GM19238 (cell line): ENCODE data around the gene TTLL6.

Experiments
- DNase-seq: peaks from one replicate; pipeline ENCODE4 v3.0.0; 2011; ENCODE audit warnings: low spot score; ENCODE audit not compliant: insufficient read length

TTLL6 gene

DNA sequence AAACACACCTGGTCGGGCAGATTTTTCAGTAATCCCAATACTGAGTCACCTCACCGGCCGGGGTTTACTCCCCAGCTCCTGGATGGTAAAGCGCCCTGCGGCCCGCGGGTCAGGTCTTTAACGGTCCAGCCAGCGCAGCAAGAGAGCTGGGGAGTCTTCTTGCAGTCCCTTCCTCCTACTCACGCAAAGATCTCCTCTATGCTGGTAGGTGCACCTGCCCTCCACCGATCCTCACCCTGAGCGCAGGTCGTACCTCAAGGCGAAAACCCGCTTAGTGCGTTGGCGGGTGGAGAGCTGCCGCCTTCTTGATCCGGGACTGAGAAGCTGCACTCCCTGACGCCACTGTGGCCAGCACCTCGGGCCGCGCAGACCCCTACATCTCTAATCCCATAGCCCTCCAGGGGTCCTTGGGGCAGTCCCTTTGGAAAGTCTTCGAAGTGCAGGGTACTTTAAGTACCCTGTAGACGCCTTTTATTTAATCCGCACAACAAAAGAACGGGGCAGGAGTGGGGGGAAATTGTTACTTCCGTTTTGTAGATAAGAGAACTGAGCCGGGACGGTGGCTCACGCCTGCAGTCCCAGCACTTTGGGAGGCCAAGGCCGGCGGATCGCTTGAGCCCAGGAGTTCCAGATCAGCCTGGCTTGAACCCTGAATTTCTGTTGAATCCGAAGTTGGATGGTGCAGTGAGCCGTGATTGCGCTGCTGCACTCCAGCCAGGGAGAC lies 78.1 kb downstream of the TTLL6 start:
- no peak for DNase-seq

GRCh38 chr17:48738424-48738802 lies 78.6 kb downstream of the TTLL6 start:
- DNase-seq, result no peak

GRCh38 chr17:48737330-48738043 lies 79.5 kb downstream of the TTLL6 start:
- no peak for DNase-seq

- no peak for DNase-seq
Measured at GRCh38 chr17:48735062-48735351, 82.0 kb downstream of the TTLL6 start.

DNA sequence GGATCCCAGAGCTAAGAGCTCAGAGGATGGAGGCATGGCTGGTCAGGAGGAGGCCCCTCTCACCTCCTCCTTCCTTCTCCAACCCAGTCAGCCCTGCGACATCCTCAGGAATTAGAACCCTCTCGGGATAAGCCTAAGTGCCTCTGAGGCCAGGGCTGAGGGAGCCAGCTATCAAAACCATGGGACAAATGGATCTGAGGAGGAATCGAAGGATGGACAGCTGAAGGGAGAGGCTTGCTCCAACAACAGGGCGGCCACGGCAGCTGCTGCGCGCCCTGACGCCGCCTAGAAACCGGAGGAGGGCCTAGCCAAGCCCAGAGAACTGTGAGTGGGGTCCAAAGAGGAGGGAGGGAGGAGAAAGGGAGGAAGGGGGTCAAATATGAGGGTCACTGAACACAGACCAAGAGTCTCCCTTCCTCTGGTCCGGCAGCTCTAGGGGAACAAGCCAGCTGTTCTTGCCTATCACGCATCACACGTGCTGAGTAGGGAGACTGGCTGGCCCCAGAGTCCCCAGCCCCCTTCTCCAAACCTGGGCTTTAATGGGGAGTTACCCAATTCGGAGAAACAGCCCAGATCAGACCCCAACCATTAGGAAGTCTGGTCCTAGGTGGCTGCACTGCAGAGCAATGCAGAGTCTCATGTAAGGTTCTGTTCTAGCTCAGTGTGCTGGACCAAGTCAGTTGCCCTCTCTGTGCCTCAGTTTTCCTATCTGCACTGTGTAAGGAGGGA lies 82.5 kb downstream of the TTLL6 start:
- DNase-seq, result no peak

DNA sequence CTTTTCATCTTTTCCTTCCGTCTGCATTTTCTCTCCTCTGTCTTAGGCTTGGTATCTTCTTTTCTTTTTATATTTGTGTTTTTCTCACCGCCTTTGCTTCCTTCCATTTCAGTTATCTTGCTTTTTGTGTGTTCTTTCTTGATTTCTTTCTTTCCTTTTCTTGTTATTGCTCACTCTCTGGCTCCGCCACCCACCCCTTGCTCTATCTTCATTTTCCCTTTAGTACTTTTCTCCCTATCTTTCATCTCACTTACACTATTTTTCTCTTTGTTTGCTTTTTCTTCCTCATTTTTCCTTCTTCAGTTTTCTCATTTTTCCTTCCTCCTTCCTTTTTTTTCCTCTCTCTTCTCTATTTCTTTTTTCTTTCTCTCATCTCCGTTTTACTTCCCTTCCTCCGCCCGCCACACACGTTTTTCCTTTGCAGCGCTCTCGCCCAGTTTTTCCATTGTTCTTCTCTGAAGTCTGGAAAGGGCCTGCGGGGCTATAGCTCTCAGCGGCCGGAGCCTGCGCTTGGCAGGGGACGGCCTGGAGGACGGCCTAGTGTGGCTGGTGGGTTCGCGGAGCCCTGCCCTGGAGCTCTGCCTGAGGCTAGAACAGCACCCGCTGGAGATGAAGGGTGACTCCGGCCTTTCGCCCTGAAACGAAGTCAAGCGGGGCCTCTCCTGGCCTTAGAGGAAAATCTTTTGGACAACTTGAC lies 83.2 kb downstream of the TTLL6 start:
- no peak for DNase-seq

GRCh38 chr17:48732688-48733629 lies 84.1 kb downstream of the TTLL6 start:
- DNase-seq, result no peak

GRCh38 chr17:48731355-48731754 lies 85.7 kb downstream of the TTLL6 start:
- DNase-seq, result no peak

DNA sequence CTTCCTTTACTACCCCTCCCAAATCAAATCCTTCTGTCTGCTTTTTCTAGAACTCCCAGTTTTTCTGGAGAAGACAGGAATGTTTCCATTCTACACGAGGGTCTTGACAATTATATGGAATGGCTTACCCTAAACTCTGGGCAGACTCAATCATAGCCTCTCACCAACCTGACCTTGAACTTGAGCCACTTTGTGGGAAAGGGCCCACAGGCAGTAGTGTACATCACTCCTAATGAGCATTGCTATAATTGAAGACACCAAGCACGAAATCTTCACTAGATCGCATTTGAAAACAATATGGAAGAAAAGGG lies 86.8 kb downstream of the TTLL6 start:
- DNase-seq, result no peak

GRCh38 chr17:48729335-48730239 lies 87.4 kb downstream of the TTLL6 start:
- no peak for DNase-seq

DNA sequence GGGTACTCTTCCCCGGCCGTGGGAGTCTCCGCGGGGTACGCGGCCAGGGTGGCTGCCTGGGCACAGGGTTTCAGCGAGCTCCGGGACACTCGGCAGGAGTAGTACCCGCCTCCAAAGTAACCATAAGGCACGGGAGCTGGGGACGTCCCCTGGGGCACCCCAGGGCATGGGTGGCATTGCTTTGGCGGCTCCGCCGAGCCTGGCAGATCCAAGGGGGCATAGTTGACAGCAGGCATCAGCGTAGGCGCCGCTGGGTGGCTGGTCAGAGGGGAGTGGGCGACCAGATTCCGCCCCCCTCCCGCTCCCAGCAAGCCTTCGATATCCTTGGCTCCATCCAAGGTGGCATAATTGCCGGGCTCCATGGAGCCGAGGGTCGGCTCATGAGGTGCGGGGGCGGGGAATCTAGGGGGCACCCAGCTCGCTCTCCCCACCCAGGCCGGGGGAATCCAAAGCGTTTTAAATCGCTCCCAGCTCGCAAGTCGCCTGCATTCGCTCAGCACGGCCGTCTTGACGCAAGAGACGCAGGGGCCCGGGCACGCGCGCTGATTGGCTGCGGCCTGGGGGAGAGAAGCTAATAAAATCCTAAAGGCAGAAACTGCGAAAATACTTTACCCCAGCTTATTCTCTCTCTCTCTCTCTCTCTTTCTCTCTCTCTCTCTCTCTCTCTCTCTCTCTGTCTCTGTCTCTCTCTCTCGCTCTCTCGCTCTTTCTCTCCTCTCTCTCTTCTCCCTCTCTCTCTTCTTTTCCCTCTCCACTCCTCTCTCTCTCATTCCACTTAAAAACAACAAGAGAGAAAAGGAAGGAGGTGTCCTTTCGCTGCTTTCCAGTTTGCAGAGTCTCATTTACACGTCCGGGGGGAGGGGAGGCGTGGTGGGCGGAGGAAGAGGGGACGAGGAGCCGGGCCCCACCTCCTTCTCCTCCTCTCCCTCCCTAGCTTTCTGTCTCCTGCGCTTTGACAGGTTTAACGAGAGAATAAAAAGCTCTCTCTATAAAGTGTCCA lies 88.5 kb downstream of the TTLL6 start, which contains the start of gene HOXB13:
Gene HOXB13 (minus strand): TSS at position 519 of the 1,000 bp plus-strand sequence. CDS start 157 bp downstream, at position 362.
- DNase-seq, result no peak

DNA sequence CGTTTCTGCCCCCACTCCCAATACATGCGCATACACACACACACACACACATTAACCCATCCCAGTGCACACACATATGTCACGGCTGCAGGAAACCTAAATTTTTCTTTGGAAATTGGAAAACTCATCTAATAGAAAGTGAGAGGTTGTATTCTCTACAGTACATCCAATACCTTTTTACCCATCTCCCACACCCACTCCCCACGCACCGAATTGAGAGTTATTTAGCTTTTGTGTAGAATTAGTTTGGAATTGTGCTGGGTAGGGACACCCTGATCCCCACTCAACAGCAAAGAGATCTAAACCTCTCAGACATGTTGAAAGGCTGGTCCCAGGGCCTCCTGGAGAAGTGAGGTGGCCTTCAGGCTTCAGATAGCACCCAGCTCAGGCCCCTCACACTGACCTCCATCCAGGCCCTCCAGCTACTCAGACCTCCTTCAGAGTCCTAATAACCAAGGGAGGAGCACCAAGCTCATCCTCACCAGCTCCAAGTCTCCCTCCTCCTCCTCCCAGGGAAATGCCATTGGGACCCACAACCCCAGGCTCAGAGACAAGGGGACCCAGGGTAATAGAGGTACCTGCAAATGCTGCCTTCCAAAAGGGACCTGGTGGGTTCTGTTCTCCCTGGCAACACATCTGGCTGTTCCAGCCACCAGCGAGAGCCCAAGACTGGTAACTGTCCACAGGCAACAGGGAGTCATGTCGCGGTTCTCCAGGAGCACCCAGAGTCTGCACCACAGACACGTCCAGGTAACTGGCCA lies 89.4 kb downstream of the TTLL6 start:
- DNase-seq, result no peak

- DNase-seq, result no peak
Measured at GRCh38 chr17:48726916-48727286, 90.1 kb downstream of the TTLL6 start.

DNA sequence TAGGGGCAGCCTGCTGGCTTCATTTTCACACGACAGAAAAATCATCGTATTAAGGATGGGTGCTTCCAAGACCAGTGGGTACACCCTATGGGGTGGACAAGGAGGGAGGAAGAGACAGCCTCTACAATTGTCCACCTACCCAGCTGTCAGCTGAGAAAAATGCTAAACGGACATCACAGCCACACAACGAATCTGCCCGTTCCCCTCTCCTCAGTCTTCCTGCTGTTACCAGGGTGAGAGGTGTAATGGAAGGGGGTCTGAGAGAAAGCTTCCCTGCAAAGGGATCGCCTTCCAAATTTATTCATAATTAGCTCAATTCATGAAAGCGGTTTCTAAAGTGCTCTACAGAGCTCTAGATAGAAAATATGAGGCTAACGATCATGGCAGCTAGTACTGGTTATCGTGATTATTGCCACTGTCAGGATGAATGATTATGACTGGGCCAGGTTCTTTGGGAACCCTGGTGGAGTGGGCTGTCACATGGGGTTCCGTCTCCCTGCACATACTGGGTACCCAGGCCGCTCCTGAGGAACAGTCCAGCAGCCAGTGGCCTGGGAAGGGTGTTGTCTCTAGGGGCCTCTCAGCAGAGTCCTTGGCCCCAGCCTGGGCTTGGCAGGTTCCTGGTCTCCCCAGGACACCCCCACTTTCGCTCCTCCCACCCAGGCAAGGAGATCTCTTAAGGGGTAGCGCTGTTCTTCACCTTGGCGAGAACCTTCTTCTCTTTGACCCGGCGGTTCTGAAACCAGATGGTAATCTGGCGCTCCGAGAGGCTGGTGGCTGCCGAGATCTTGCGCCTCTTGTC lies 90.7 kb downstream of the TTLL6 start:
- DNase-seq, result no peak

DNA sequence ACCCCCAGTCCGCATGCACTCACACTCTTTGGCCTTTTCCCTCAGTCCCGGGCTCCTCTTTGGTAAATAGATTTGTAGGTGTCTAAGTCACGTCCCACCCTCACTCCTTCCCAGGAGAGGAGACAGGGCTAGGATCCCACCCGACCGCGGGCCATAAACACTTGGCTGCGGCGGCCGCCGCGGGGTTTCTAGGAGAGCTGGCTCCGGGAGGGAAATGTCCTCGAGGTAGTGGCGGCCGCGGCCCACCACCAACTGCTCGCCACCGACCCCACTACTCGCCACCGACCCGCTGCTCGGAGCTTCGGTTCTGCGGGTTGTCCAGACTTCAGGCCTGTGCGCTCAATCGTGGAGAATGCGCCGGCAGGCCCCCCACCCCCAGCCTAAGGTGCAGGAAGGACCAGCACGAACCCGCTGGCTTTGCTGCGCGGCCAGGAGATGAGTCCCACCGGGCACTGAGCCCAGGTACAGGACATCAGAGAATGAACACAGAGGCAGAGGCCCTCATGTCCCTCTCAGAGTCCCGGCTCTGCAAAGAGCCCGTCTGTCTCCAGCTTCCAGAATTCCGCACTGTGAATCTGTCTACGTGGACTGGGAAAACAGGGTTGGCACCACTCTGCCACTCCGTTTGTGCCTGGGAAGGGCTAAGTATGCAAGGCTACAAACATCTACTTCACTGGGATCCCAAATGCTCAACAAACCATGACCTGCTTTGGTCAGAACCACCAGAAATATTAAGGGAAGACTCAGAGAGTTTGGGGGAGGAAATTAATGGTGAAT lies 91.6 kb downstream of the TTLL6 start:
- DNase-seq, result no peak

- DNase-seq, result no peak
Measured at GRCh38 chr17:48725004-48725287, 92.1 kb downstream of the TTLL6 start.
